ENCODE measurements around the gene NPAT.

- TF ChIP-seq ESRRA (CRISPR knock-in tag; IDR thresholded peaks at IDR 0.05; ENCODE audit: low read depth) (no peak), CTCF (CRISPR knock-in tag; IDR thresholded peaks at IDR 0.05) (no peak), TBL1XR1 (IDR thresholded peaks at IDR 0.05; ENCODE audit: borderline replicate concordance, low read length, partially characterized antibody) (no peak)
- TF ChIP-seq, protein P1, sequence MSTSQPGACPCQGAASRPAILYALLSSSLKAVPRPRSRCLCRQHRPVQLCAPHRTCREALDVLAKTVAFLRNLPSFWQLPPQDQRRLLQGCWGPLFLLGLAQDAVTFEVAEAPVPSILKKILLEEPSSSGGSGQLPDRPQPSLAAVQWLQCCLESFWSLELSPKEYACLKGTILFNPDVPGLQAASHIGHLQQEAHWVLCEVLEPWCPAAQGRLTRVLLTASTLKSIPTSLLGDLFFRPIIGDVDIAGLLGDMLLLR (CRISPR knock-in tag; IDR thresholded peaks at IDR 0.05) = no peak
- TF ChIP-seq, protein P2, sequence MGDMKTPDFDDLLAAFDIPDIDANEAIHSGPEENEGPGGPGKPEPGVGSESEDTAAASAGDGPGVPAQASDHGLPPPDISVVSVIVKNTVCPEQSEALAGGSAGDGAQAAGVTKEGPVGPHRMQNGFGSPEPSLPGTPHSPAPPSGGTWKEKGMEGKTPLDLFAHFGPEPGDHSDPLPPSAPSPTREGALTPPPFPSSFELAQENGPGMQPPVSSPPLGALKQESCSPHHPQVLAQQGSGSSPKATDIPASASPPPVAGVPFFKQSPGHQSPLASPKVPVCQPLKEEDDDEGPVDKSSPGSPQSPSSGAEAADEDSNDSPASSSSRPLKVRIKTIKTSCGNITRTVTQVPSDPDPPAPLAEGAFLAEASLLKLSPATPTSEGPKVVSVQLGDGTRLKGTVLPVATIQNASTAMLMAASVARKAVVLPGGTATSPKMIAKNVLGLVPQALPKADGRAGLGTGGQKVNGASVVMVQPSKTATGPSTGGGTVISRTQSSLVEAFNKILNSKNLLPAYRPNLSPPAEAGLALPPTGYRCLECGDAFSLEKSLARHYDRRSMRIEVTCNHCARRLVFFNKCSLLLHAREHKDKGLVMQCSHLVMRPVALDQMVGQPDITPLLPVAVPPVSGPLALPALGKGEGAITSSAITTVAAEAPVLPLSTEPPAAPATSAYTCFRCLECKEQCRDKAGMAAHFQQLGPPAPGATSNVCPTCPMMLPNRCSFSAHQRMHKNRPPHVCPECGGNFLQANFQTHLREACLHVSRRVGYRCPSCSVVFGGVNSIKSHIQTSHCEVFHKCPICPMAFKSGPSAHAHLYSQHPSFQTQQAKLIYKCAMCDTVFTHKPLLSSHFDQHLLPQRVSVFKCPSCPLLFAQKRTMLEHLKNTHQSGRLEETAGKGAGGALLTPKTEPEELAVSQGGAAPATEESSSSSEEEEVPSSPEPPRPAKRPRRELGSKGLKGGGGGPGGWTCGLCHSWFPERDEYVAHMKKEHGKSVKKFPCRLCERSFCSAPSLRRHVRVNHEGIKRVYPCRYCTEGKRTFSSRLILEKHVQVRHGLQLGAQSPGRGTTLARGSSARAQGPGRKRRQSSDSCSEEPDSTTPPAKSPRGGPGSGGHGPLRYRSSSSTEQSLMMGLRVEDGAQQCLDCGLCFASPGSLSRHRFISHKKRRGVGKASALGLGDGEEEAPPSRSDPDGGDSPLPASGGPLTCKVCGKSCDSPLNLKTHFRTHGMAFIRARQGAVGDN (CRISPR knock-in tag; IDR thresholded peaks at IDR 0.05) = no peak
These were observed 52.3 kb downstream of the NPAT start for GRCh38 chr11:108170184-108170583.

Data from HepG2 (cell line).